Psoas muscle (tissue), 8 donors: ENCODE data around the gene PSMA7. TPM values are rescaled to one million over a fixed set of nuclear protein-coding genes. Genes with fewer than 3 reads are reported as not detected.

Experiments
- ATAC-seq, 4 donors: fragments of 200-7000 bp; cut with Tn5 transposase; one replicate each; pipeline ENCODE4 v1.9.1; 2020; ENCODE audit warnings: moderate library complexity in 3 of 4, mild to moderate bottlenecking in 2 of 4
- DNase-seq, 2 donors: peaks; one replicate each; pipeline ENCODE4 v3.0.0-alpha.2; 2020
- H3K27ac ChIP-seq: fragments of 200-600 bp; one replicate; pipeline ENCODE4 v1.8.0; 2022
- H3K27me3 ChIP-seq, 3 donors: fragments of 200-600 bp in 1 of 3; one replicate each; pipeline versions ENCODE4 v1.6.1 to v1.8.0; 2013 to 2022; ENCODE audit warnings: low read length in 2 of 3, mild to moderate bottlenecking in 2 of 3, moderate library complexity in 1 of 3; ENCODE audit not compliant: insufficient read depth in 3 of 3
- H3K36me3 ChIP-seq, 2 donors: fragments of 200-600 bp in 1 of 2; one replicate each; pipeline versions ENCODE4 v1.6.1 to v1.8.0; 2013 to 2022; ENCODE audit warnings: low read depth in 1 of 2, mild to moderate bottlenecking in 1 of 2, moderate library complexity in 1 of 2; ENCODE audit not compliant: insufficient read depth in 1 of 2
- H3K4me1 ChIP-seq: fragments of 200-600 bp; one replicate; pipeline ENCODE4 v1.8.0; 2022
- H3K4me3 ChIP-seq: fragments of 200-600 bp; one replicate; pipeline ENCODE4 v1.8.0; 2022; ENCODE audit warnings: mild to moderate bottlenecking
- H3K9me3 ChIP-seq: fragments of 200-600 bp; one replicate; pipeline ENCODE4 v1.8.0; 2022
- CTCF ChIP-seq: fragments of 200-600 bp; IDR thresholded peaks from one replicate; pipeline ENCODE4 v1.8.0; 2022; ENCODE audit warnings: antibody characterized with exemption
- WGBS, 3 donors: extraction: QIAGEN DNeasy Blood & Tissue Kit; methylation state at CpG; one replicate each; pipeline versions ENCODE4 v1.1.6 to v1.1.7; 2013; 5-methylcytosine and 5-hydroxymethylcytosine counted together
- intact Hi-C, 2 donors: fragments of 100-400 bp; cut with DNase I; formaldehyde crosslinking; loops; one replicate each; pipeline versions ENCODE4 v1.11.0 to v1.14.2; 2022
- polyA plus RNA-seq, 3 donors: library from polyadenylated mRNA; stranded (reverse); fragments of 200-250 nt; gene quantifications; one replicate each; pipeline ENCODE4 v1.2.3, GENCODE V29; 2013
- total RNA-seq, 4 donors: library from RNA; stranded (reverse); fragmentation: NEBNext Ultra II Directional in 2 of 4; extraction: Animal tissue kit (Norgen Biotek cat#: 25700) in 2 of 4; gene quantifications; one replicate each; pipeline versions ENCODE4 v1.2.1 to v1.2.4, GENCODE V29; 2021 to 2023
- donor health status: healthy with polysubstance abuse.
- donor health status: DM: no; HTN: no; CAD: no; lungs with moderate emphysema.
- donor health status: Bipolar disorder and iron deficiency.
- donor health status: healthy.
- donor health status: DM: yes; HTN: yes; CAD: no.
- donor health status: DM: no; HTN: no; CAD: no.
- donor health status: DM: no; HTN: no; CAD: no.
- donor health status: DM: yes; HTN: yes; CAD: no.

Gene PSMA7
- total and polyA plus RNA-seq, 7 donors, result 307 to 1,146 (median 499) TPM

GRCh38 chr20:62135573-62136266 is 7.5 kb downstream of the PSMA7 start:
- Histone ChIP-seq H3K36me3 (peaks cover 19 to 99% of the 10 kb centered on the region in 2 donors), H3K27ac (peak overlapping the region; percentile 67), H3K4me1 (peaks cover 34% of the 10 kb centered on the region), H3K9me3 (no peaks in the 10 kb centered on the region), H3K27me3 (no peaks in the 10 kb centered on the region), H3K4me3 (no peak overlapping the region)
- DNase-seq, result no peak
- intact Hi-C loops, result loop anchor here (2.0 to 5.0 kb wide), 5 partner anchors 13 to 123 kb away; partner anchors contain the start of genes LSM14B (in 1 of the 2) and TAF4 (in 1 of the 2)
- WGBS, 3 donors, result 89 to 96% (median 90%) methylated on average over 8 of the region's 8 CpGs
- ATAC-seq, result no peak
- no peak for TF ChIP-seq CTCF

DNA sequence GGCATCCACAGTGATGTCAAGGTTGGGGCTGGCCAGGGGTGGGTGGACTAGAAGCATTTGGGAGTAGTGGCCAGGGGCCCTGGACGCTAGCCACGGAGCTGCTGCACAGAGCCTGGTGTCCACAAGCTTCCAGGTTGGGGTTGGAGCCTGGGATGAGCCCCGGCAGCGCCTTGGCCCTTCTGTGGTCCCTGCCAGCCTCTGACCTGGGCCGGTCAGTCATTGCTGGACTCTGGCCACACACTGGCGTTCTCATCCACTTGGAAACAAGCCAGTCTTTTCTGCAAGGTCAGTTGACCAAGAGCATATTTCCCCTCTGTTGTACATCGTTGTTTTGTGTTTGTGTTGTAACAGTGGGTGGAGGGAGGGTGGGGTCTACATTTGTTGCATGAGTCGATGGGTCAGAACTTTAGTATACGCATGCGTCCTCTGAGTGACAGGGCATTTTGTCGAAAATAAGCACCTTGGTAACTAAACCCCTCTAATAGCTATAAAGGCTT is 8.4 kb downstream of the PSMA7 start:
- ATAC-seq (peak; percentile 51 to 74 (median 65)), DNase-seq (peak; percentile 71 to 88)
- intact Hi-C loops, result loop anchor here (5.0 kb wide), 4 partner anchors 67 to 122 kb away; partner anchors contain the start of gene TAF4 (in 1 of the 2)
- Histone ChIP-seq H3K9me3 (no peaks in the 10 kb centered on the region), H3K27ac (peak overlapping the region; percentile 67), H3K4me1 (peaks cover 31% of the 10 kb centered on the region), H3K36me3 (peaks cover 19 to 99% of the 10 kb centered on the region in 2 donors), H3K27me3 (no peaks in the 10 kb centered on the region), H3K4me3 (no peak overlapping the region)
- no peak for TF ChIP-seq CTCF
- WGBS, 3 donors, result 20 to 34% (median 25%) methylated on average over 11 of the region's 11 CpGs

DNA sequence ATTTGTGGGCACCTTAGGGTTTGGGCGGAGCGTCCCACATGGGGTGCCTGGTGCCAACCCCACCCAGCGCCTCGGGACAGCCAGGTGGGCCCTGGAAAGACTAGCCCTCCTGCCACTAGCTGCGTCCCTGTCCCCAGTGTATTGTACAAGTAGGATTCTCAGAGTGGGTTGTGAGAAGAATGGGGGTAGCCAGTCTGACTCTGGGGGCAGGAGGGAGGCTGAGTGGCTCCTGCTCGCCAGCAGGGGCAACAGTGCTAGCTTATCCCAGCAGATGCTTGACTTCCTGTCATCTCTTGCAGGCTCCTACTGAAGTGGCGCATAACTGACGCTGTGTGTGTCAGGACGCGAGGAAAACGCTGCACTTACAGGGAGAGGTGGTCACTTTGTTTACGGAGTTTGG is 9.3 kb downstream of the PSMA7 start:
- 62 to 81% (median 65%) methylated on average over 12 of the region's 12 CpGs for WGBS, 3 donors
- ATAC-seq (peak in 3 of 4 donors; percentile 19 to 34 (median 26)), DNase-seq (no peak)
- Histone ChIP-seq H3K4me3 (no peak overlapping the region), H3K27me3 (no peaks in the 10 kb centered on the region), H3K4me1 (peaks cover 34% of the 10 kb centered on the region), H3K27ac (peak overlapping the region; percentile 67), H3K9me3 (no peaks in the 10 kb centered on the region), H3K36me3 (peaks cover 15 to 99% of the 10 kb centered on the region in 2 donors)
- intact Hi-C loops, result no loop called here
- no peak for TF ChIP-seq CTCF

- intact Hi-C loops, result no loop called here
- DNase-seq, result peak; percentile 48 to 64
- TF ChIP-seq CTCF, result no peak
- H3K9me3 ChIP-seq, result no peaks in the 10 kb centered on the region
- H3K4me3 ChIP-seq, result peak overlapping the region; percentile 22
- H3K27me3 ChIP-seq, result no peaks in the 10 kb centered on the region
- peaks cover 13 to 99% of the 10 kb centered on the region in 2 donors for H3K36me3 ChIP-seq
- H3K27ac ChIP-seq, result peak overlapping the region; percentile 67
- H3K4me1 ChIP-seq, result peaks cover 38% of the 10 kb centered on the region
- WGBS, 3 donors, result 68 to 85% (median 72%) methylated on average over 28 to 29 of the region's 29 CpGs
- peak in 2 of 4 donors; percentile 2 to 13 for ATAC-seq
Observed at GRCh38 chr20:62133051-62133845, 9.9 kb downstream of the PSMA7 start.
